Activated naive CD4-positive, alpha-beta T cell treated with anti-CD3 and anti-CD28 coated beads, Interleukin-2, amount 50 U/mL, for 24 hours (primary cell): ENCODE measurements around the gene MAP2K7.
A peak's percentile ranks its signal among the peaks of the same experiment; 100 is the strongest.
"Not testable (repeated sequence)": the region's sequence is repeated elsewhere in the genome, so short reads cannot be mapped to it uniquely, and the experiment has no call there.

Source experiments
- H3K27ac Mint-ChIP-seq: one replicate; pipeline ENCODE4 v1.8.0; 2021; ENCODE audit warnings: mild to moderate bottlenecking, mixed read lengths
- H3K27me3 Mint-ChIP-seq: one replicate; pipeline ENCODE4 v1.8.0; 2021; ENCODE audit warnings: mixed read lengths
- H3K36me3 Mint-ChIP-seq: one replicate; pipeline ENCODE4 v1.8.0; 2021; ENCODE audit warnings: mixed read lengths
- H3K4me1 Mint-ChIP-seq: one replicate; pipeline ENCODE4 v1.8.0; 2021; ENCODE audit warnings: mixed read lengths
- H3K4me3 Mint-ChIP-seq: one replicate; pipeline ENCODE4 v1.8.0; 2021; ENCODE audit warnings: mild to moderate bottlenecking, mixed read lengths
- H3K9me3 Mint-ChIP-seq: one replicate; pipeline ENCODE4 v1.8.0; 2021; ENCODE audit warnings: mixed read lengths

Gene MAP2K7

DNA sequence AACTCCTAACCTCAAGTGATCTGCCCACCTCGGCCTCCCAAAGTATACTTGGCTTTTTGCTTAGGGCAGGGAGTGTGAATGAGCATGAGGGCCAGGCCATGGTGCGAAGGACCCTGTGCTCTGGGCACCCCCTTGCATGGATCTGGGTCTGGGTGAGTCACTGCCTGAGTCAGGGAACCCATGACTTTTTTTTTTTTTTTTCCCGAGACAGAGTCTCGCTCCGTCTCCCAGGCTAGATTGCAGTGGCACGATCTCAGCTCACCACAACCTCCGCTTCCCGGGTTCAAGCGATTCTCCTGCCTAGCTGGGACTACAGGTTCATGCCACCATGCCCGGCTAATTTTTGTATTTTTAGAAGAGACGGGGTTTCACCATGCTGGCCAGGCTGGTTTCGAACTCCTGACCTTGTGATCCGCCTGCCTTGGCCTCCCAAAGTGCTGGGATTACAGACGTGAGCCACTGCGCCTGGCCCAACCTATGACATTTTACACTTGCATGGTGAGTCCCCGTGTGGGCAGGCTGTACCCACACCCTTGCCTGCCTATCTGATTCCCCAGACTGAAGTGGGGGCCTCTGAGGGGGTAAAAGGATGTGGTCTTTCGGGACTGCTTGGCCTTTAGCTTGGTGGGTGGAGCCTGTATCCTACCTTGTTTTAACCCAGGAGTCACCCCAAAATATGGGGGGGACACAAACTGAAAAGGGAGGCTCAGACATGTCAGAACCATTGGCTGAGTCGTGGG is 10.1 kb upstream of the MAP2K7 start:
- H3K9me3 Mint-ChIP-seq, H3K27me3 Mint-ChIP-seq, H3K4me3 Mint-ChIP-seq, H3K27ac Mint-ChIP-seq, H3K36me3 Mint-ChIP-seq, H3K4me1 Mint-ChIP-seq: not testable (repeated sequence)

DNA sequence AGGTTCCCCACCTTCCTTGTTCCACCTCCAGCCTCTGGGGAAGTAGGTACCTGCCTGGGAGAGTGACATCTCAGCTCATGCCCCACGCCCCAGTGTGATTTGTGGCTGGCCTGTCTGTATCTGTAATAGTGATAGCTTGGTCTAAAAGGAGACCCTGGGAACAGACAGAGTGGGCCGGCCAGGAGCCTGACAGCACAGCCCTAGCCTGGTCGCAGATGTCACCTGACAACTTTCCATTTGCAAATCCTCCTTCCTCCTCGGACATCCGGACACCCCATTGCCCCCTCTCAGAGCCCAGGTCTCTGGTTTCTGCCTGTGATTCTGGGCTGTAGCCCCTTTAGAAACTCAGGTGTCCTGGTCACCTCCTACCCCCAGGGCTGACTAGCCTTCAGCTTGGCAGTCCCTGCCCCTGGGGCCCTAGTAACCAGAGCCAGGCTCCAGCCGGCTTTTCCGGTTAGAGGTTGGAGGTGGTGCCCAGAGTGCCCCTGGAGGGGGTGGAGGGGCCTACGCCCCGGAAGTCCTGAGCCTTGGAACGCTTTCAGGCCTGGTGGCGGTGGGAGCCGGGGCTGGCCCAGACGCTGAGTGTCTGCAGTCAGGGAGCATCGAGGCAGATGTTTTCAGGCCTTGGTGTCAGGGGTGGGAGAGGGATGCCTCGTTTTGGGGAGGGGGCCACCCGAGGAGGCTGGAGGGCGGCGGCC is 8.9 kb upstream of the MAP2K7 start:
- no peaks in the 10 kb centered on the region for H3K9me3 Mint-ChIP-seq
- no peak overlapping the region for H3K27ac Mint-ChIP-seq
- no peaks in the 10 kb centered on the region for H3K4me1 Mint-ChIP-seq
- no peak overlapping the region for H3K4me3 Mint-ChIP-seq
- no peaks in the 10 kb centered on the region for H3K36me3 Mint-ChIP-seq
- H3K27me3 Mint-ChIP-seq: peaks cover 3% of the 10 kb centered on the region

DNA sequence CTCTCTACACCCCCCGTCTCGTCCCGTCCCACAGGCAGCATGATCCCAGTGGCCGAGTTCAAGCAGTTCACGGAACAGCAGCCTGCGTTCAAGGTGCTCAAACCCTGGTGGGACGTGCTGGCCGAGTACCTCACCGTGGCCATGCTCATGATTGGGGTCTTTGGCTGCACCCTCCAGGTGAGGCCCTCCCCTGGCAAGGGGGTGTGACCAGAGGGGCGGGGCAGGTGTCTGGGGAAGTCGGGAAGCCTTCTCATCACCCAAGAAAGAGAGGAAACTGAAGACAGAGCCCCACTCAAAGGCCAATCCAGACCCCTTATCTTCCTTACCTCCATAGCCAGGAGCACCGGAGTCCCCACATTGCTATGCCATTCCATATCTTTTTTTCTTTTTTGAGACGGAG is 8.1 kb upstream of the MAP2K7 start:
- no peak overlapping the region for H3K27ac Mint-ChIP-seq
- peaks cover 3% of the 10 kb centered on the region for H3K27me3 Mint-ChIP-seq
- H3K4me3 Mint-ChIP-seq: no peak overlapping the region
- H3K4me1 Mint-ChIP-seq: no peaks in the 10 kb centered on the region
- H3K36me3 Mint-ChIP-seq: no peaks in the 10 kb centered on the region
- no peaks in the 10 kb centered on the region for H3K9me3 Mint-ChIP-seq

DNA sequence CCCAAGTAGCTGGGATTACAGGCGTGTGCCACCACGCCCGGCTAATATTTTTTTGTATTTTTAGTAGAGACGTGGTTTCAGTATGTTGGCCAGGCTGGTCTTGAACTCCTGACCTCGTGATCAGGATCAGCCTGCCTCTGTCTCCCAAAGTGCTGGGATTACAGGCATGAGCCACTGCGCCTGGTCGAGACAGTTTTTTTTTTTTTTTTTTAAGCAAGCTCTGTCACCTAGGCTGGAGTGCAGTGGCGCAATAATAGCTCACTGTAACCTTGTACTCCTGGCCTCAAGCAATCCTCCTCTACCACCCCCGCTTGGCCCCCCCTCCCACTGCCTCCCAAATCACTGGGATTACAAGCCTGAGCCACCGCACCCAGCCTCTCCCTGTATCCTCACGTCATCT is 6.4 kb upstream of the MAP2K7 start:
- Mint-ChIP-seq H3K4me1 (no peaks in the 10 kb centered on the region), H3K27me3 (peaks cover 3% of the 10 kb centered on the region), H3K36me3 (no peaks in the 10 kb centered on the region), H3K27ac (no peak overlapping the region), H3K9me3 (no peaks in the 10 kb centered on the region), H3K4me3 (no peak overlapping the region)

- Mint-ChIP-seq H3K36me3 (no peaks in the 10 kb centered on the region), H3K27ac (no peak overlapping the region), H3K9me3 (no peaks in the 10 kb centered on the region), H3K4me3 (no peak overlapping the region), H3K27me3 (peaks cover 3% of the 10 kb centered on the region), H3K4me1 (peaks cover 5% of the 10 kb centered on the region)
These were observed 4.7 kb upstream of the MAP2K7 start for GRCh38 chr19:7898967-7899366.

- Mint-ChIP-seq H3K9me3 (no peaks in the 10 kb centered on the region), H3K36me3 (no peaks in the 10 kb centered on the region), H3K27me3 (no peaks in the 10 kb centered on the region), H3K27ac (no peak overlapping the region), H3K4me3 (no peak overlapping the region), H3K4me1 (peaks cover 8% of the 10 kb centered on the region)
These were observed 3.8 kb upstream of the MAP2K7 start for GRCh38 chr19:7899751-7900378.

DNA sequence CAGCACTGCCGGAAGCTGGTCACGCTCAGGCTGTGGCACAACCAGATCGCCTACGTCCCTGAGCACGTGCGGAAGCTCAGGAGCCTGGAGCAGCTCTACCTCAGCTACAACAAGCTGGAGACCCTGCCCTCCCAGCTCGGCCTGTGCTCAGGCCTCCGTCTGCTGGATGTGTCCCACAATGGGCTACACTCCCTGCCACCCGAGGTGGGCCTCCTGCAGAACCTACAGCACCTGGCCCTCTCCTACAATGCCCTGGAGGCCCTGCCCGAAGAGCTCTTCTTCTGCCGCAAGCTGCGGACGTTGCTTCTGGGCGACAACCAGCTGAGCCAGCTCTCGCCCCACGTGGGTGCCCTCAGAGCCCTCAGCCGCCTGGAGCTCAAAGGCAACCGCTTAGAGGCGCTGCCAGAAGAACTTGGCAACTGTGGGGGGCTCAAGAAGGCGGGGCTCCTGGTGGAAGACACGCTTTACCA is 3.2 kb upstream of the MAP2K7 start:
- Mint-ChIP-seq H3K4me1 (peaks cover 13% of the 10 kb centered on the region), H3K9me3 (no peaks in the 10 kb centered on the region), H3K27me3 (no peaks in the 10 kb centered on the region), H3K4me3 (no peak overlapping the region), H3K36me3 (no peaks in the 10 kb centered on the region), H3K27ac (no peak overlapping the region)

- Mint-ChIP-seq H3K27me3 (no peaks in the 10 kb centered on the region), H3K36me3 (peaks cover 2% of the 10 kb centered on the region), H3K4me1 (peaks cover 18% of the 10 kb centered on the region), H3K27ac (no peak overlapping the region), H3K4me3 (no peak overlapping the region), H3K9me3 (no peaks in the 10 kb centered on the region)
These were observed 2.7 kb upstream of the MAP2K7 start for GRCh38 chr19:7900931-7901330.

DNA sequence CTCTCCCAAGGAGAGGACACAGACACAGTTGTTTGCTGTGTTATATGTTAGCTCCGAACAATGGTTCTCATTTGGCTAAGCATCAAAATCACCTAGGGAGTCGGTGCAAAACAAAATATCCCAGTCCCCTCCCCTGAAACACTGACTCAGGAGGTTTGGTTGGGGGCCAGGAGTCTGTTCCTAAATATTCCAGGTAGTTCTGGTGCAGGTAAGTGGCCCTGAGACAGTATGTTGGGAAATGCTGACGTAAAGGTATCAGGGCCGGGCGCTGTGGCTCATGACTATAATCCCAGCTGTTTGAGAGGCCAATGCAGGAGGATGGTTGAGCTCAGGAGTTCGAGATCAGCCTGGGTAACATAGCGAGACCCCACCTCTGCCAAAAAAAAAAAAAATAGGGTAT is 2.3 kb upstream of the MAP2K7 start:
- no peaks in the 10 kb centered on the region for H3K27me3 Mint-ChIP-seq
- H3K4me3 Mint-ChIP-seq: no peak overlapping the region
- H3K9me3 Mint-ChIP-seq: no peaks in the 10 kb centered on the region
- H3K36me3 Mint-ChIP-seq: peaks cover 2% of the 10 kb centered on the region
- no peak overlapping the region for H3K27ac Mint-ChIP-seq
- H3K4me1 Mint-ChIP-seq: peaks cover 18% of the 10 kb centered on the region

- H3K36me3 Mint-ChIP-seq: peaks cover 2% of the 10 kb centered on the region
- H3K4me3 Mint-ChIP-seq: peak overlapping the region; percentile 92
- peak overlapping the region; percentile 97 for H3K27ac Mint-ChIP-seq
- H3K27me3 Mint-ChIP-seq: no peaks in the 10 kb centered on the region
- H3K4me1 Mint-ChIP-seq: peaks cover 26% of the 10 kb centered on the region
- no peaks in the 10 kb centered on the region for H3K9me3 Mint-ChIP-seq
These were observed 857 bp upstream of the MAP2K7 start for GRCh38 chr19:7902796-7903243.

- no peaks in the 10 kb centered on the region for H3K27me3 Mint-ChIP-seq
- peak overlapping the region; percentile 92 for H3K4me3 Mint-ChIP-seq
- peak overlapping the region; percentile 88 for H3K27ac Mint-ChIP-seq
- peaks cover 26% of the 10 kb centered on the region for H3K4me1 Mint-ChIP-seq
- peaks cover 2% of the 10 kb centered on the region for H3K36me3 Mint-ChIP-seq
- H3K9me3 Mint-ChIP-seq: no peaks in the 10 kb centered on the region
These were observed 670 bp downstream of the MAP2K7 start for GRCh38 chr19:7904074-7905020.

DNA sequence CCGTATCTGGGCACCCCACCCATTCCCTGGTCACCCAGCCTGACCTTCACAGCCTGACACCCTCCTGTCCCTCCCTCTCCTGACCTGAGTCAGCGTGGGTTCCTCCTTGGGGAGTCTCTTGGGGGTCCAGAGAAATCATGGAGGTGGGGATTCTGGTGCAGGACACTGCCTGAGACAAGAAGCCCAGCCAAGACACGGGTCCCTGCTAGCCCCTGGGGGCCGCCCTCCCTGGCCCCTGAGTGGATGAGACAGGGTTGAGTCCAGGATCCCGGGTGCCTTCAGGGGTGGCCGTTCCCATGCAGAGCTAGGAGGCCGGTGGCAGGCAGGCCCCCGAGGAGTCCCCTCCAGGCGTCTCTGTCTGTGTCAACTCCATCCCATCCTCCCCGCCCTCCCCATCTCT is 1.6 kb downstream of the MAP2K7 start:
- H3K27me3 Mint-ChIP-seq: no peaks in the 10 kb centered on the region
- peak overlapping the region; percentile 88 for H3K4me3 Mint-ChIP-seq
- H3K36me3 Mint-ChIP-seq: peaks cover 3% of the 10 kb centered on the region
- no peaks in the 10 kb centered on the region for H3K9me3 Mint-ChIP-seq
- H3K4me1 Mint-ChIP-seq: peaks cover 26% of the 10 kb centered on the region
- peak overlapping the region; percentile 88 for H3K27ac Mint-ChIP-seq

DNA sequence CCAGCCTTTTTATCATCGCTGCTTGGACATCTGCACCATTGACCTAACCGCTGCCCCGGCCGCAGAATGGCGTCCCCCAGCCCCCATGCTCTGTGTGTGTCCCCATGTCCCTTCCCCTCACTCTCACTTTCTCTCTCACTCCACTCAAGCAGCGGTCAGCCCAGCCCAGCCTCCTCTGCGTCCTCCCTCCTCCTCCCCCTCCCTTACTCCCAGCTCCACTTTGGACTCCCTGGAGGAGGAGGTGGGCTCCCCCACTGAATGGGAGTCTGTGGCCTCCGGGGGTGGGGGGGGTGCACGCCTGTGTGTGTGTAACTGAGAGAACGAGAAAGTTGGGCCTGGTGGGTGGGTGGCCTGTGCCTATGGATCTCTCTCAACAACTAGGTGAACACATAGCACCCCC is 2.2 kb downstream of the MAP2K7 start:
- Mint-ChIP-seq H3K27me3 (no peaks in the 10 kb centered on the region), H3K9me3 (no peaks in the 10 kb centered on the region), H3K4me1 (peaks cover 26% of the 10 kb centered on the region), H3K27ac (no peak overlapping the region), H3K4me3 (peak overlapping the region; percentile 72), H3K36me3 (peaks cover 8% of the 10 kb centered on the region)

GRCh38 chr19:7907122-7907521 is 3.4 kb downstream of the MAP2K7 start:
- Mint-ChIP-seq H3K4me1 (peaks cover 26% of the 10 kb centered on the region), H3K27me3 (no peaks in the 10 kb centered on the region), H3K27ac (no peak overlapping the region), H3K36me3 (peaks cover 13% of the 10 kb centered on the region), H3K9me3 (no peaks in the 10 kb centered on the region), H3K4me3 (peak overlapping the region; percentile 33)

GRCh38 chr19:7907544-7907943 is 3.9 kb downstream of the MAP2K7 start:
- no peak overlapping the region for H3K27ac Mint-ChIP-seq
- H3K4me3 Mint-ChIP-seq: no peak overlapping the region
- H3K36me3 Mint-ChIP-seq: peaks cover 13% of the 10 kb centered on the region
- no peaks in the 10 kb centered on the region for H3K27me3 Mint-ChIP-seq
- H3K4me1 Mint-ChIP-seq: peaks cover 24% of the 10 kb centered on the region
- no peaks in the 10 kb centered on the region for H3K9me3 Mint-ChIP-seq
